ENCODE data around the gene CCHCR1. TPM values are rescaled to one million over a fixed set of nuclear protein-coding genes. Genes with fewer than 3 reads are reported as not detected.
"Not testable (repeated sequence)": the region's sequence is repeated elsewhere in the genome, so short reads cannot be mapped to it uniquely, and the experiment has no call there.

CCHCR1 gene
- total RNA-seq, 1 experiment from 2014 or later = 31.3 TPM

GRCh38 chr6:31192431-31193105 lies 35.0 kb upstream of the CCHCR1 start:
- peak; percentile 67 for TF ChIP-seq CTCF (conservative IDR thresholded peaks at IDR 0.05; ENCODE audit: low read depth, low read length)
- POLR2A ChIA-PET (ENCODE audit: unreplicated experiment) = not testable (repeated sequence)

GRCh38 chr6:31190488-31190887 lies 32.9 kb upstream of the CCHCR1 start:
- intact Hi-C loops (cut with micrococcal nuclease) = no loop called here
- Histone ChIP-seq H3F3A (ENCODE audit: low read length, unreplicated experiment) (no peaks in the 10 kb centered on the region), H2AFZ (ENCODE audit: low read length) (no peak overlapping the region), H4K20me1 (ENCODE audit: low read length) (no peaks in the 10 kb centered on the region), H3K4me3 (ENCODE audit: low read length) (no peak overlapping the region), H3K27me3 (ENCODE audit: low read length) (no peaks in the 10 kb centered on the region), H3K9ac (ENCODE audit: low read length) (no peak overlapping the region), H3K9me3 (ENCODE audit: low read length) (no peaks in the 10 kb centered on the region), H3K79me2 (ENCODE audit: low read length) (no peaks in the 10 kb centered on the region), H3K4me2 (ENCODE audit: low read length) (no peak overlapping the region), H3K27ac (ENCODE audit: low read length) (no peak overlapping the region), H3K4me1 (ENCODE audit: insufficient read depth, low read length) (no peaks in the 10 kb centered on the region), H3K36me3 (ENCODE audit: low read depth, low read length) (no peaks in the 10 kb centered on the region), H3K9me2 (replicated peaks; ENCODE audit: low read length) (no peaks in the 10 kb centered on the region)
- ATAC-seq (no peak), DNase-seq (no peak)
- POLR2A ChIA-PET (ENCODE audit: unreplicated experiment) = no interaction called here
- TF ChIP-seq EZH2phosphoT487 (IDR thresholded peaks at IDR 0.05; ENCODE audit: borderline replicate concordance, low read length) (no peak), CTCF (conservative IDR thresholded peaks at IDR 0.05; ENCODE audit: low read depth, low read length) (no peak), EZH2 (IDR thresholded peaks at IDR 0.05; ENCODE audit: low read length, unreplicated experiment) (no peak)
- BruUV-seq (replicated peaks) = no TSS peak
- CTCF ChIA-PET = no interaction called here

More at GRCh38 chr6:31192431-31193105, 35.0 kb upstream of the CCHCR1 start:
- H3K4me1 ChIP-seq (ENCODE audit: insufficient read depth, low read length); H4K20me1 ChIP-seq (ENCODE audit: low read length); H3K9ac ChIP-seq (ENCODE audit: low read length); H3K4me2 ChIP-seq (ENCODE audit: low read length); H3K36me3 ChIP-seq (ENCODE audit: low read depth, low read length); BruUV-seq (replicated peaks); H3K9me3 ChIP-seq (ENCODE audit: low read length); H3K79me2 ChIP-seq (ENCODE audit: low read length); H3K27ac ChIP-seq (ENCODE audit: low read length); H3K27me3 ChIP-seq (ENCODE audit: low read length); H3K4me3 ChIP-seq (ENCODE audit: low read length); H3K9me2 ChIP-seq (replicated peaks; ENCODE audit: low read length); H2AFZ ChIP-seq (ENCODE audit: low read length); H3F3A ChIP-seq (ENCODE audit: low read length, unreplicated experiment): not testable (repeated sequence)
- DNase-seq (peak; percentile 83), ATAC-seq (peak; percentile 39)
- CTCF ChIA-PET = interaction anchor here (0.5 to 1.0 kb wide), 2 partner anchors 62 to 175 kb away, joined by 4 to 8 read pairs; no protein-coding TSS in a partner anchor
- intact Hi-C loops (cut with micrococcal nuclease) = loop anchor here (1.0 to 2.0 kb wide), 2 partner anchors 34 to 55 kb away; partner anchors contain the start of gene TCF19

GRCh38 chr6:31189223-31189622 lies 31.6 kb upstream of the CCHCR1 start:
- H3K27ac ChIP-seq (ENCODE audit: low read length); H4K20me1 ChIP-seq (ENCODE audit: low read length); POLR2A ChIA-PET (ENCODE audit: unreplicated experiment); H3K9me3 ChIP-seq (ENCODE audit: low read length); H3K9ac ChIP-seq (ENCODE audit: low read length); H3K4me2 ChIP-seq (ENCODE audit: low read length); H3K79me2 ChIP-seq (ENCODE audit: low read length); H3K9me2 ChIP-seq (replicated peaks; ENCODE audit: low read length); intact Hi-C loops (cut with micrococcal nuclease); H3K27me3 ChIP-seq (ENCODE audit: low read length); H3K36me3 ChIP-seq (ENCODE audit: low read depth, low read length); H2AFZ ChIP-seq (ENCODE audit: low read length); BruUV-seq (replicated peaks); DNase-seq; H3F3A ChIP-seq (ENCODE audit: low read length, unreplicated experiment); H3K4me3 ChIP-seq (ENCODE audit: low read length); ATAC-seq; CTCF ChIA-PET; H3K4me1 ChIP-seq (ENCODE audit: insufficient read depth, low read length): not testable (repeated sequence)
